ENCODE results near the gene DENND4C. TPM values are rescaled to one million over a fixed set of nuclear protein-coding genes. Genes with fewer than 3 reads are reported as not detected.

The DENND4C gene
- total RNA-seq, 1 donor from 2014 or later: 105 TPM

DNA sequence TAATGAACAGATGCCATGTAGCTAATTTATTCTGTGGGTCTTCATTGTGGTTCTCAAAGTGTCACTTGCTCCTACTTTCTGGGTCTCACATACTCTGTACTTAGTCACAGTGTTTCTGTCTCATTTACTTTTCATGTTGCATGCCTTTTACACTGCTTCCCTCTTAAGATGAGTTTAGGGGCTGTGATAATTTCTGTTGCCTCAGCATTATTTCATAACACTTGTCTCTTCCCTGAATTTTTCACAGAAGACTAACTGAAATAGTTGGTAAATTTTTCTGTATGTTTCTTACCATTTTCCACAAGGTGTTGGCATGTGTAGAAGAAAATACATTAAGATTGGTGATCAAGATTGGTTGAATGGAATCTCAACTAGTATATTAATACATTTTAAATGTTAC lies 59.6 kb downstream of the DENND4C start:
- Histone ChIP-seq H3K4me1 (peaks cover 22% of the 10 kb centered on the region), H3K9me3 (no peaks in the 10 kb centered on the region), H3K27me3 (ENCODE audit: low read depth) (no peaks in the 10 kb centered on the region), H3K27ac (no peak overlapping the region), H3K4me3 (no peak overlapping the region), H3K36me3 (peaks cover 60% of the 10 kb centered on the region)
- no peak for DNase-seq
- no peak for ATAC-seq
- no peak for TF ChIP-seq CTCF (IDR thresholded peaks at IDR 0.05)
- intact Hi-C loops (cut with DNase I): no loop called here

DNA sequence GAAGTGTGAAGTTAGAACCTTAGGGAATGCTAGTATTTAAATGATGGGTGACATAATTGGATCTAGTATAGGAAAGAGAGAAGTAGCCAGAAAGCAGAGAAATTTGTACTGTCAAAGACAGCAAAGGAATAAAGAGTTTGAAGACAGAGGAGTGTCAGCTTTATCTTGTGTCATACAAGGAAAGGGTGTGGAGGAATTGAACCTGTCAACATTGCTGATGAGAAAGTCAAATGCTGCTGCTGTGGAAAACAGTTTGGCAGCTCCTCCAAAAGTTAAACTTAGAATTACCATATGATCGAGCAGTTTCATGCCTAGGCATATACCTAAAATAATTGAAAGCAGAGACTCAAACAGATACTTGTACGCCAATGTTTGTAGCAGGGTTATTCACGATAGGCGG lies 63.7 kb downstream of the DENND4C start:
- H3K4me3 ChIP-seq: no peak overlapping the region
- H3K9me3 ChIP-seq: no peaks in the 10 kb centered on the region
- ATAC-seq (no peak), DNase-seq (no peak)
- H3K36me3 ChIP-seq: peaks cover 93% of the 10 kb centered on the region
- H3K4me1 ChIP-seq: no peaks in the 10 kb centered on the region
- no peak overlapping the region for H3K27ac ChIP-seq
- TF ChIP-seq CTCF (IDR thresholded peaks at IDR 0.05): no peak
- intact Hi-C loops (cut with DNase I): no loop called here
- H3K27me3 ChIP-seq (ENCODE audit: low read depth): no peaks in the 10 kb centered on the region

- no peak overlapping the region for H3K27ac ChIP-seq
- intact Hi-C loops (cut with DNase I): no loop called here
- H3K9me3 ChIP-seq: no peaks in the 10 kb centered on the region
- peaks cover 96% of the 10 kb centered on the region for H3K36me3 ChIP-seq
- ATAC-seq (no peak), DNase-seq (no peak)
- H3K4me3 ChIP-seq: no peak overlapping the region
- H3K4me1 ChIP-seq: no peaks in the 10 kb centered on the region
- TF ChIP-seq CTCF (IDR thresholded peaks at IDR 0.05): no peak
- H3K27me3 ChIP-seq (ENCODE audit: low read depth): no peaks in the 10 kb centered on the region
Observed at GRCh38 chr9:19298436-19299000, 68.0 kb downstream of the DENND4C start.

DNA sequence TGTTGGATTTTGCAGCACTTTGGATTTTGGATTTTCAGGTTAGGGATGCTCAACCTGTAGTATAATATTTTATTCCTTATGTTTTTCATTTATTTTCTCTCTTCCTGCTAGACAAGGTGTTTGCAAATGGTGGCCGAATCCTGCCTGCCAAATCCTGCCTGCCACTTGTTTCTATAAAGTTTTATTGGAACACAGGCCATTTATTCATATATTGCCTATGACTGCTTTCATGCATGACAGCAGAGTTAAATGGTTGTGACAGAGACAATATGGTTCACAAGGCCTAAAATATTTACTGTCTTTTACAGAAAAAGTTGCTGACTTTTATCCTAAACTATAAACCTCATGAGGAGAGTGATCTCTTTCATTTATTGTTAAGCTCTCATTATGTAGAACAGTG lies 72.7 kb downstream of the DENND4C start:
- ATAC-seq (no peak), DNase-seq (no peak)
- no peak overlapping the region for H3K27ac ChIP-seq
- no peaks in the 10 kb centered on the region for H3K27me3 ChIP-seq (ENCODE audit: low read depth)
- H3K4me1 ChIP-seq: no peaks in the 10 kb centered on the region
- no peak overlapping the region for H3K4me3 ChIP-seq
- H3K36me3 ChIP-seq: peaks cover 84% of the 10 kb centered on the region
- intact Hi-C loops (cut with DNase I): no loop called here
- no peaks in the 10 kb centered on the region for H3K9me3 ChIP-seq
- TF ChIP-seq CTCF (IDR thresholded peaks at IDR 0.05): no peak

DNA sequence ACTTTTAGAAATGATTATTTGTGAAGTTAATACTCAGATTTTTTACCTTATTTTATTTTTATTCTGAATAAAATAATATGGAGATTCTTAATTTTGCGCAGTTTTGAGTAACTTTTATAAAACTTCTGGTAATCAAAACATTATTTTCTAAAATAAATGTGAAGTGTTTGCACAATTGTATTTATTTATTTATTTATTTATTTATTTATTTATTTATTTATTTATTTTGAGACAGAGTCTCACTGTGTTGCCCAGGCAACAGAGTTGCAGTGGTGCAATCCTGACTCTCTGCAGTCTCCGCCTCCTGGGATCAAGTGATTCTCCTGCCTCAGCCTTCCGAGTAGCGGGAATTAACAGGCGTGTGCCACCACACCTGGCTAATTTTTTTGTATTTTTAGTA lies 76.1 kb downstream of the DENND4C start:
- Histone ChIP-seq H3K9me3 (no peaks in the 10 kb centered on the region), H3K36me3 (peaks cover 51% of the 10 kb centered on the region), H3K4me1 (no peaks in the 10 kb centered on the region), H3K27me3 (ENCODE audit: low read depth) (no peaks in the 10 kb centered on the region), H3K27ac (no peak overlapping the region), H3K4me3 (no peak overlapping the region)
- no peak for TF ChIP-seq CTCF (IDR thresholded peaks at IDR 0.05)
- ATAC-seq (no peak), DNase-seq (no peak)
- intact Hi-C loops (cut with DNase I): no loop called here

GRCh38 chr9:19310246-19310645 lies 79.8 kb downstream of the DENND4C start:
- no peak overlapping the region for H3K27ac ChIP-seq
- no peak for TF ChIP-seq CTCF (IDR thresholded peaks at IDR 0.05)
- no peak for DNase-seq
- no peaks in the 10 kb centered on the region for H3K27me3 ChIP-seq (ENCODE audit: low read depth)
- intact Hi-C loops (cut with DNase I): no loop called here
- peaks cover 24% of the 10 kb centered on the region for H3K36me3 ChIP-seq
- no peak overlapping the region for H3K4me3 ChIP-seq
- ATAC-seq: no peak
- H3K9me3 ChIP-seq: no peaks in the 10 kb centered on the region
- H3K4me1 ChIP-seq: no peaks in the 10 kb centered on the region

All from lower lobe of right lung (tissue), 2 donors.